ENCODE measurements around the gene WDR35. TPM values are rescaled to one million over a fixed set of nuclear protein-coding genes. Genes with fewer than 3 reads are reported as not detected.

WDR35 gene
- total and polyA plus RNA-seq, 4 donors = 0.97 to 3.8 (median 1.6) TPM

GRCh38 chr2:19943189-19943588 is 46.7 kb downstream of the WDR35 start:
- DNase-seq (ENCODE audit: low spot score) = no peak
- TF ChIP-seq HNF4G (IDR thresholded peaks at IDR 0.05) (no peak), RXRA (IDR thresholded peaks at IDR 0.05) (no peak), HNF4A (conservative IDR thresholded peaks at IDR 0.05) (no peak), REST (IDR thresholded peaks at IDR 0.05) (no peak), MAX (IDR thresholded peaks at IDR 0.05) (no peak), TAF1 (conservative IDR thresholded peaks at IDR 0.05) (no peak), CTCF (IDR thresholded peaks at IDR 0.05; ENCODE audit: low read depth, low read length, missing input control) (no peak), SP1 (IDR thresholded peaks at IDR 0.05) (no peak), NR2F2 (IDR thresholded peaks at IDR 0.05) (no peak), FOXA1 (IDR thresholded peaks at IDR 0.05) (no peak), RAD21 (IDR thresholded peaks at IDR 0.05) (no peak), GABPA (IDR thresholded peaks at IDR 0.05 in 1 of 2, conservative IDR thresholded peaks at IDR 0.05 in 1 of 2) (no peak), YY1 (IDR thresholded peaks at IDR 0.05) (no peak), EGR1 (IDR thresholded peaks at IDR 0.05; ENCODE audit: low read depth in 2 of 2) (no peak), FOXA2 (IDR thresholded peaks at IDR 0.05) (no peak), ZBTB33 (IDR thresholded peaks at IDR 0.05) (no peak)
- no peak overlapping the region for H3K4me3 ChIP-seq (ENCODE audit: low read depth in 1 of 3, low read length in 3 of 3)
- no peak overlapping the region for H3K9ac ChIP-seq (ENCODE audit: low read depth in 1 of 2, low read length in 2 of 2)
- no peak overlapping the region for H3K27ac ChIP-seq (ENCODE audit: low read depth in 1 of 2, low read length in 2 of 2)
- H3K36me3 ChIP-seq (ENCODE audit: control insufficient read depth in 4 of 4, insufficient read depth in 3 of 4, low read depth in 1 of 4, low read length in 3 of 4) = no peaks in the 10 kb centered on the region
- no peaks in the 10 kb centered on the region for H3K9me3 ChIP-seq (ENCODE audit: control insufficient read depth in 4 of 4, low read length in 3 of 4)
- no peaks in the 10 kb centered on the region for H3K27me3 ChIP-seq (ENCODE audit: control insufficient read depth in 4 of 4, insufficient read depth in 4 of 4, low read length in 3 of 4)
- whole genome bisulfite sequencing = 21% methylated on average over 1 of the region's 1 CpG
- H3K4me1 ChIP-seq (ENCODE audit: control insufficient read depth in 4 of 4, insufficient read depth in 4 of 4, low read length in 3 of 4) = no peaks in the 10 kb centered on the region

- Histone ChIP-seq H3K27me3 (ENCODE audit: control insufficient read depth in 4 of 4, insufficient read depth in 4 of 4, low read length in 3 of 4) (no peaks in the 10 kb centered on the region), H3K36me3 (ENCODE audit: control insufficient read depth in 4 of 4, insufficient read depth in 3 of 4, low read depth in 1 of 4, low read length in 3 of 4) (no peaks in the 10 kb centered on the region), H3K4me1 (ENCODE audit: control insufficient read depth in 4 of 4, insufficient read depth in 4 of 4, low read length in 3 of 4) (no peaks in the 10 kb centered on the region), H3K9ac (ENCODE audit: low read depth in 1 of 2, low read length in 2 of 2) (no peak overlapping the region), H3K27ac (ENCODE audit: low read depth in 1 of 2, low read length in 2 of 2) (no peak overlapping the region), H3K9me3 (ENCODE audit: control insufficient read depth in 4 of 4, low read length in 3 of 4) (no peaks in the 10 kb centered on the region), H3K4me3 (ENCODE audit: low read depth in 1 of 3, low read length in 3 of 3) (no peak overlapping the region)
- DNase-seq (ENCODE audit: low spot score) = no peak
- no peak for TF ChIP-seq REST (IDR thresholded peaks at IDR 0.05)
- TF ChIP-seq ZBTB33 (IDR thresholded peaks at IDR 0.05) = no peak
- no peak for TF ChIP-seq NR2F2 (IDR thresholded peaks at IDR 0.05)
- TF ChIP-seq YY1 (IDR thresholded peaks at IDR 0.05) = no peak
- no peak for TF ChIP-seq JUND (IDR thresholded peaks at IDR 0.05)
- TF ChIP-seq GABPA (IDR thresholded peaks at IDR 0.05 in 1 of 2, conservative IDR thresholded peaks at IDR 0.05 in 1 of 2) = no peak
- TF ChIP-seq MAX (IDR thresholded peaks at IDR 0.05) = no peak
- TF ChIP-seq FOXA1 (IDR thresholded peaks at IDR 0.05) = no peak
- no peak for TF ChIP-seq FOXA2 (IDR thresholded peaks at IDR 0.05)
- TF ChIP-seq RXRA (IDR thresholded peaks at IDR 0.05) = no peak
- TF ChIP-seq SP1 (IDR thresholded peaks at IDR 0.05) = no peak
- TF ChIP-seq HNF4G (IDR thresholded peaks at IDR 0.05) = no peak
- TF ChIP-seq EGR1 (IDR thresholded peaks at IDR 0.05; ENCODE audit: low read depth in 2 of 2) = no peak
- TF ChIP-seq ATF3 (IDR thresholded peaks at IDR 0.05) = no peak
Measured at GRCh38 chr2:19942199-19942598, 47.7 kb downstream of the WDR35 start.
